T-helper 17 cell (primary cell): ENCODE data around the gene POLR2B. TPM values are rescaled to one million over a fixed set of nuclear protein-coding genes. Genes with fewer than 3 reads are reported as not detected.
A peak's percentile ranks its signal among the peaks of the same experiment; 100 is the strongest.

Experiments used
- ATAC-seq: fragments of 150-1000 bp; cut with Tn5 transposase; 2 replicates; pipeline ENCODE4 v1.10.0; 2021; ENCODE audit warnings: mild to moderate bottlenecking, moderate library complexity
- DNase-seq, 3 donors: peaks; one replicate each; pipeline versions ENCODE4 v3.0.0 to v3.0.0-alpha.2; 2020 to 2021
- H3K9me3 ChIP-seq: one replicate; pipeline ENCODE4 v1.7.0; 2013; ENCODE audit warnings: low read length, mild to moderate bottlenecking; ENCODE audit not compliant: control insufficient read depth, poor library complexity, severe bottlenecking
- H3K27ac Mint-ChIP-seq: one replicate; pipeline ENCODE4 v1.8.0; 2022; ENCODE audit warnings: mild to moderate bottlenecking, moderate library complexity, mixed read lengths
- H3K27me3 Mint-ChIP-seq: one replicate; pipeline ENCODE4 v1.8.0; 2022; ENCODE audit warnings: mixed read lengths
- H3K36me3 Mint-ChIP-seq: one replicate; pipeline ENCODE4 v1.8.0; 2022; ENCODE audit warnings: low read depth, mixed read lengths
- H3K4me1 Mint-ChIP-seq: one replicate; pipeline ENCODE4 v1.8.0; 2022; ENCODE audit warnings: mild to moderate bottlenecking, mixed read lengths
- H3K4me3 Mint-ChIP-seq: one replicate; pipeline ENCODE4 v1.8.0; 2022; ENCODE audit warnings: mild to moderate bottlenecking, moderate library complexity, mixed read lengths
- total RNA-seq, 4 donors: library from RNA in 2 of 4; stranded (reverse) in 2 of 4; gene quantifications; one replicate each; pipeline ENCODE4 v1.2.3 and lab custom pipeline; 2022 to 2026

Gene POLR2B
- total RNA-seq, 2 donors from 2014 or later, result 77.7 to 88.2 TPM

- Mint-ChIP-seq H3K4me3 (no peak overlapping the region), H3K27ac (no peak overlapping the region), H3K36me3 (peaks cover 8% of the 10 kb centered on the region), H3K27me3 (no peaks in the 10 kb centered on the region), H3K4me1 (peaks cover 29% of the 10 kb centered on the region)
- H3K9me3 ChIP-seq, result no peaks in the 10 kb centered on the region
- ATAC-seq (no peak), DNase-seq (no peak)
These were observed 5.9 kb upstream of the POLR2B start for GRCh38 chr4:56972809-56973208.

- Mint-ChIP-seq H3K4me3 (no peak overlapping the region), H3K36me3 (peaks cover 8% of the 10 kb centered on the region), H3K27ac (no peak overlapping the region), H3K4me1 (peaks cover 31% of the 10 kb centered on the region), H3K27me3 (no peaks in the 10 kb centered on the region)
- H3K9me3 ChIP-seq, result no peaks in the 10 kb centered on the region
- no peak for DNase-seq
- ATAC-seq, result no peak
These were observed 5.4 kb upstream of the POLR2B start for GRCh38 chr4:56973336-56973735.

- no peaks in the 10 kb centered on the region for H3K9me3 ChIP-seq
- H3K4me3 Mint-ChIP-seq, result peak overlapping the region; percentile 99
- peak overlapping the region; percentile 99 for H3K27ac Mint-ChIP-seq
- no peak for DNase-seq
- H3K27me3 Mint-ChIP-seq, result no peaks in the 10 kb centered on the region
- no peak for ATAC-seq
- H3K36me3 Mint-ChIP-seq, result peaks cover 8% of the 10 kb centered on the region
- peaks cover 48% of the 10 kb centered on the region for H3K4me1 Mint-ChIP-seq
These were observed 2.3 kb upstream of the POLR2B start for GRCh38 chr4:56976283-56976836.

DNA sequence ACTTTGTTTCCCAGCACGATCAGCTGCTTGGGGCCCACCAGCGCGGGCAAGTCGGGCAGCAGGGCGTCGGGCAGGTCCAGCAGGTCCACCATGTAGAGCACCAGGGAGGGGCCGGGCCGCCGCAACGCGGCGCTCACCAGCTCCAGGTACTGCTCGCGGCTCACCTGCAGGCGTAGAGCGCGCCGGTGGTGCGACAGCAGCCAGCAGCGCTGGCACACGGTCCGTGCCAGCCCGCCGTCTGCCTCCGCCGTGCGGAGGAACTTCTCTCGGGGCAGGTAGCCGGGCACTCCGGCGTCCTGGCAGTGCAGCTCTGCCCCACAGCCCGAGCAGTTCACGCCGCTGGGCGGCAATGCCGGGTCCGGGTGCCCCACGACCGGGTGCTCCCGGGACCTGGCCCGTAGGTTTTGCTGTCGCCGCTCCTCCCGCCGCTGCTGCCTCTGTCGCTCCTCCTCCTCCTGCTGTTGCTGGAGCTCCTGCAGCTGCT, 1.8 kb upstream of the POLR2B start:
- peak overlapping the region; percentile 99 for H3K27ac Mint-ChIP-seq
- H3K4me3 Mint-ChIP-seq, result peak overlapping the region; percentile 99
- ATAC-seq (peak; percentile 57), DNase-seq (peak; percentile 42 to 46 (median 45))
- no peaks in the 10 kb centered on the region for H3K27me3 Mint-ChIP-seq
- H3K4me1 Mint-ChIP-seq, result peaks cover 51% of the 10 kb centered on the region
- no peaks in the 10 kb centered on the region for H3K9me3 ChIP-seq
- H3K36me3 Mint-ChIP-seq, result peaks cover 8% of the 10 kb centered on the region

DNA sequence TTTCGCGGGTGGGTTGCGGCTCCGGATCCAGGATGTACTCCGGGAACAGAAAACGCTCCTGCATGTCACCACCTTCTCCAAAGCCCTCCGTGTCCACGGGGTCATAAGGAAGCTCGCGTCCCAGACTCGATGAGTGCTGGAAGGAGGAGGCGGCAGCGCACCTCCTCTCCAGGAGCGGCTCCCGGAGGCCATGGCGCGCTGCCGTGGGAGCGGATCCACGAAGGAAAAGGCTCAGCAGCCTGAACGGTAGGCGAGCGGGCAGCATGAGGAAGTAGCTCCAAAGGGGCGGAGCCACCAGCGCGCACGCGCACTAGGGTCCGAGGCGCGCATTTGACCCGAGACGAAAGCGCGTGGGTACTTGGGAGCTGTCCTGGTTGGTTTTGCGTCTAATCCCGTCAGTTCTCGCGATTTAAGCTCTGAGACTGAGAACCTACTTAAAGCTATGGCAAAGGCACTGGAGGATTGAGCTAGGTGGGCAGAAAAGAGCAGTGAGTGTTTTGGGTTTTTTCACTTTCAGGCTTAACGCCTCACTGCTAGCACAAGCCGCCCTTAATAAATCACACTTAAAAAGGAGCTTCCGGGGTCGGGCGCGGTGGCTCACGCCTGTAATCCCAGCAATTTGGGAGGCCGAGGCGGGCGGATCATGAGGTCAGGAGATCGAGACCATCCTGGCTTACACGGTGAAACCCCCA, 1.2 kb upstream of the POLR2B start, which contains the start of gene NOA1:
TSS of gene NOA1 (minus strand) at position 286 of the 692 bp plus-strand sequence. CDS start at position 265, 21 bp downstream.
- Mint-ChIP-seq H3K4me3 (peak within 1 kb of the TSS; percentile 99), H3K4me1 (peaks cover 52% of the 10 kb centered on the region), H3K27ac (peak within 1 kb of the TSS; percentile 99), H3K27me3 (no peaks in the 10 kb centered on the region), H3K36me3 (peaks cover 3% of the 10 kb centered on the region)
- ATAC-seq (peak; percentile 83), DNase-seq (peak; percentile 92 to 99 (median 97))
- no peaks in the 10 kb centered on the region for H3K9me3 ChIP-seq

GRCh38 chr4:56979421-56980072, 851 bp downstream of the POLR2B start:
- no peak for ATAC-seq
- Mint-ChIP-seq H3K36me3 (peaks cover 6% of the 10 kb centered on the region), H3K27me3 (no peaks in the 10 kb centered on the region), H3K4me3 (peak overlapping the region; percentile 99), H3K4me1 (peaks cover 59% of the 10 kb centered on the region), H3K27ac (peak overlapping the region; percentile 99)
- no peaks in the 10 kb centered on the region for H3K9me3 ChIP-seq
- no peak for DNase-seq

GRCh38 chr4:56981795-56982201, 3.1 kb downstream of the POLR2B start:
- no peaks in the 10 kb centered on the region for H3K9me3 ChIP-seq
- Mint-ChIP-seq H3K27ac (peak overlapping the region; percentile 89), H3K36me3 (peaks cover 6% of the 10 kb centered on the region), H3K4me1 (peaks cover 52% of the 10 kb centered on the region), H3K27me3 (no peaks in the 10 kb centered on the region), H3K4me3 (peak overlapping the region; percentile 80)
- DNase-seq (no peak), ATAC-seq (no peak)

DNA sequence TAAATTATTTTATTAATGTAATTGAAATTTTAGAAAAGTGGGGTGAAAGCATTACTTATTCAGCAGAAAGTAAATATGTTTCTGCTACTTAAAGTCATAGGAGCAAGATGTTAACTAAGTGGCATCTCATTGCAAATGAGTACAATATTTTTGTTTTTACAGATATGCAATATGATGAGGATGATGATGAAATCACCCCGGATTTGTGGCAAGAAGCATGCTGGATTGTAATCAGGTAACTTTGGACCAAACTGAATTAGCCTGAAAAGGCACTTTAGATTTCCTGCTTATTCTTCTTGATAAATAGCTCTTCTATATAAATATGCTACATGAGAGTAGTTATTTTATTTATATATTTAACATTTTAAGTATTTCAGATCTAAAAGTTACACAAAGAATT, 7.5 kb downstream of the POLR2B start:
- H3K9me3 ChIP-seq, result no peaks in the 10 kb centered on the region
- H3K36me3 Mint-ChIP-seq, result peaks cover 4% of the 10 kb centered on the region
- peaks cover 40% of the 10 kb centered on the region for H3K4me1 Mint-ChIP-seq
- H3K27me3 Mint-ChIP-seq, result no peaks in the 10 kb centered on the region
- no peak for ATAC-seq
- H3K4me3 Mint-ChIP-seq, result no peak overlapping the region
- DNase-seq, result no peak
- H3K27ac Mint-ChIP-seq, result no peak overlapping the region

- Mint-ChIP-seq H3K4me3 (no peak overlapping the region), H3K4me1 (peaks cover 42% of the 10 kb centered on the region), H3K36me3 (peaks cover 7% of the 10 kb centered on the region), H3K27ac (no peak overlapping the region), H3K27me3 (no peaks in the 10 kb centered on the region)
- ATAC-seq (no peak), DNase-seq (no peak)
- H3K9me3 ChIP-seq, result no peaks in the 10 kb centered on the region
These were observed 8.3 kb downstream of the POLR2B start for GRCh38 chr4:56986952-56987351.

DNA sequence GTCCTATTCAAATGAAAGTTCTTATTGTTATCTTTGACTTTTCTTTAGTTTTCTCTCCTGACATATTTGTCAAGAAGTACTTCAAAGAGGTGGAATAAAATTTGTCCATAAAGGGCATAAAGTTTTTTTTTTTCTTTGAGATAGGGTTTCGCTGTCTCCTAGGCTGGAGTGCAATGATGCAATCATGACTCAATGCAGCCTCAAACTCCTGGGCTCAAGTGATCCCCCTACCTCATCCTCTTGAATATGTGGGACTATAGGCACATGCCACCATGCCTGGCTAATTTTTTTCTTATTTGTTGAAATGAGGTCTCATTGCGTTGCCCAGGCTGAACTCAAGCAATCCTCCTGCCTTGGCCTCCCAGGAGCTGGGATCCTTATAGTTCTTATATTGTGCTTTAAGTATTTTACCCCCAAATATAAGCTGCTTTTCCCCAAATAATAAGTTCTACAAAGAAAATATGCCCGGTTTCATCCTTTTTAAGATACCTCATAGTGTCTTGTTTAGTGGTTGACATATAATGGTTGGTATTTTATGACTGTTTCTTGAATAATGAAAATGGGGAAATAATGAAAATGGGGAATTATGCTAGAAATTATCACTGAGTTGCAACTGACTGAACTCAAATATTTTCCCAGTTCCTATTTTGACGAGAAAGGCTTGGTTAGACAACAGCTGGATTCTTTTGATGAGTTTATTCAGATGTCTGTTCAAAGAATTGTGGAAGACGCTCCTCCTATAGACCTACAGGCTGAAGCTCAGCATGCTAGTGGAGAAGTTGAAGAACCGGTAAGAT, 11.6 kb downstream of the POLR2B start:
- Mint-ChIP-seq H3K27me3 (no peaks in the 10 kb centered on the region), H3K36me3 (peaks cover 2% of the 10 kb centered on the region), H3K4me3 (no peak overlapping the region), H3K4me1 (peaks cover 29% of the 10 kb centered on the region), H3K27ac (peak overlapping the region; percentile 66)
- no peaks in the 10 kb centered on the region for H3K9me3 ChIP-seq
- ATAC-seq, result no peak
- DNase-seq, result no peak

GRCh38 chr4:56995525-56995924, 16.8 kb downstream of the POLR2B start:
- H3K9me3 ChIP-seq, result no peaks in the 10 kb centered on the region
- no peaks in the 10 kb centered on the region for H3K27me3 Mint-ChIP-seq
- peaks cover 26% of the 10 kb centered on the region for H3K4me1 Mint-ChIP-seq
- no peak overlapping the region for H3K4me3 Mint-ChIP-seq
- peak overlapping the region; percentile 47 for H3K27ac Mint-ChIP-seq
- ATAC-seq (no peak), DNase-seq (no peak)
- peaks cover 12% of the 10 kb centered on the region for H3K36me3 Mint-ChIP-seq

GRCh38 chr4:56999751-57000150, 21.1 kb downstream of the POLR2B start:
- no peaks in the 10 kb centered on the region for H3K27me3 Mint-ChIP-seq
- H3K9me3 ChIP-seq, result no peaks in the 10 kb centered on the region
- no peak overlapping the region for H3K4me3 Mint-ChIP-seq
- peaks cover 9% of the 10 kb centered on the region for H3K36me3 Mint-ChIP-seq
- peaks cover 14% of the 10 kb centered on the region for H3K4me1 Mint-ChIP-seq
- H3K27ac Mint-ChIP-seq, result peak overlapping the region; percentile 4
- DNase-seq, result no peak
- no peak for ATAC-seq
